HTR-8/SVneo (cell line): ENCODE data around the gene SAMD7.

Experiments
- DNase-seq: peaks from one replicate; pipeline ENCODE4 v3.0.0; 2011; ENCODE audit warnings: low spot score, mixed read lengths; ENCODE audit not compliant: insufficient read length
- FAIRE-seq: peaks from 2 replicates; lab custom pipeline; 2011; peaks lifted over from hg19 to GRCh38; lab: Jason Lieb, UNC

SAMD7 gene

DNA sequence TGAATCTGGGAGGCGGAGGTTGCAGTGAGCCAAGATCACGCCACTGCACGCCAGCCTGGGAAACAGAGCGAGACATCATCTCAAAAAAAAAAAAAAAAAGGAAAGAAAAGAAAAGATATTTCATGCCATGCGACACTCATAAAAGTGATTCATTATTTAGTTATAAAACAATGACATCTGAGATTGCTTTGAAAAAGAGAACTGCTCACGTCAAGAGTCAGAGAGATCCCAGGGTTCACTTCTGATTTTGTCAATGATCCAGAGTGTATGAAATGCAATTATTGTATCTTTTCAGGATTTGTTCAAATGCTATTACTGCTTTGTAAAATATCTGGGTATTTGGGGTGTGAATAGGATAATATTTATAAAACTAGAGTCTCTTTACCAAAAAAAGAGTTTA lies 6.0 kb upstream of the SAMD7 start:
- no peak for FAIRE-seq
- no peak for DNase-seq

DNA sequence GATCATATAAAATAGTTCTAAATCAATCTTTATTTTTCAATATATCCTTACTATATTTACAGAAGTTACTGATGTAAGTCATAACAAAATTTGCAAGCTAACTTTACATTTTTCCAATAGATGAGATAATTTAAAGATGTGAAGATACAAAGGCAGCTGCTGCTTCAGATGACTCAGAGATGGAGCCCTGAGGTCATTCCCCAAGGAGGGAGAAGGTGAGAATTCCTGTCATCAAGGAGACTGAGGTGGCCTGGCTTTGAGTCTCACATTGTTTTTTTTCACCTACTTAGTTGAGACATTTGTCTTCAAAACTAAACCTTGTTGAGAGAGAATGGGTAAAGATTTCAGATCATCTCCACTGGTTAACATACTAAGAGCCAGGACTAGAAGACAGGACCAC lies 3.9 kb upstream of the SAMD7 start:
- FAIRE-seq (no peak), DNase-seq (no peak)

DNA sequence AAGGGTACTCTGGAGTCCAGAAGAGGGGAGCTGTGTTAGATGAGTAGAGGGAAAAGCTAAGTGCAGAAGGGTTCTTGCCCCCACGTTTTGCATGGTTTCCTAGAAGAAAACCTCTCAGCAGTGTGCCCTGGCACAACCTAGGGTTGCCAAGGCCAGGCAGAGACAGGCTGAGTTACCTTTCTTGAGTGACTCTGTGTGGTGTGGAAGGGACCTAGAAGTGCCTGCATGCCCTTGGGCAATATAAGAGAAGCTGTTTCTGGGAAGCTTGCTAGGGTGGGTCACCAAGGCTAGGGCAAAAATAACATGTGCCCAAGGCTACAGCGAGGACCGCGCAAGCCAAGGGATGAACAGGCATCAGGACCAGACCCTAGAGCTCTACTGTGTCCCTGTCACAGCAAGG lies 3.4 kb upstream of the SAMD7 start:
- FAIRE-seq (no peak), DNase-seq (no peak)

DNA sequence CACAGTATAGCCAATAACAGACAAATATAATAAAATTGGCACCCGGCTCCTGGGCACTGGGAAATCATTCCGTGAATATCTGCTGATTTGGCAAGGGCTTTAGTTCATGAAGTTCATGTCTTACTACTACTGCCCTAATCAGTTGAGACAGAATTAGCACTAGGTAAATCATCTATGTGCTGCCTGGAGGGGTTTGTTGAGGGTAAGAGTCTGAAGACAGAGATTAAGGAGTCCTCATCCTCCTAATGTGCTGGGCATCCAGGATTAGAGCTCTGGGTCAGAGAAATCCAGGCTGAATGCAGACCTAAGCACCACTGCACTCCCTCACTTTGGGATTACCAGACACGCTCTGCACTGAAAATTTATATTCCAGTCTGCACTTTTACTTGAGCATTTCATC lies 2.0 kb downstream of the SAMD7 start:
- FAIRE-seq, result no peak
- no peak for DNase-seq

DNA sequence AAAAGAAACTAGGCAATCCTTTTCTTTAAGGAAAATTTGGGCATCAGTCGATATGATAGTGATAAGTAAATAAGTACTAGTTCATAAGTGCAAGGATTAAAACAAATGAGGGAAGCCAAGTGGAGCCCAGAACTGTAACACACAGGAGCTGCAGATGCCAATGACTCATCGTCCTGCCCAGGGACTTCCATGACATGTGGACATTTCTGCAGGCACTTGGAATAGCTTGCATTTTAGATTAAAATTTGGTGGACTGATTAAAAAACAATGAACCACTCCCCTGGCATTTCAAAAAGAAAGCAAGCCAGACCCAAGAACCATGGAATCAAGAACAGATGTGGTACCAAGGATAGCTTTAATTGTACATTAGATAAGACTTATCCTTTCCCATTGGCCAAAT lies 2.9 kb downstream of the SAMD7 start:
- FAIRE-seq, result no peak
- no peak for DNase-seq

DNA sequence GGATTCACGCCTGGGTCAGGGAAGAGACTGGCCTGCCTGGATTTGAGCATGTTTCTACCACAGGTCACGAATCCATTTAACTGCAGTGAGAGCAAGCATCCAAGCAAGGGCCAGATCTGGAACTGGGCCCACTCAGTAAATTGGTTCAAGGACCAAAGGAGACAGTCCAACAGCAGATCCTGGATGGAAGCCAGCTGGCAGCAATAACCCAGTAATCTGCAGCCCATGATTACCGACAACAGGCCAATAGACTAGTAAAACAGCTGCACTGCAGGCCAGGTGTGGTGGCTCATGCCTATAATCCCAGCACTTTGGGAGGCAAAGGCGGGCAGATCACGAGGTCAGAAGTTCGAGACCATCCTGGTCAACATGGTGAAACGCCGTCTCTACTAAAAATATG lies 11.8 kb downstream of the SAMD7 start:
- FAIRE-seq (no peak), DNase-seq (no peak)

DNA sequence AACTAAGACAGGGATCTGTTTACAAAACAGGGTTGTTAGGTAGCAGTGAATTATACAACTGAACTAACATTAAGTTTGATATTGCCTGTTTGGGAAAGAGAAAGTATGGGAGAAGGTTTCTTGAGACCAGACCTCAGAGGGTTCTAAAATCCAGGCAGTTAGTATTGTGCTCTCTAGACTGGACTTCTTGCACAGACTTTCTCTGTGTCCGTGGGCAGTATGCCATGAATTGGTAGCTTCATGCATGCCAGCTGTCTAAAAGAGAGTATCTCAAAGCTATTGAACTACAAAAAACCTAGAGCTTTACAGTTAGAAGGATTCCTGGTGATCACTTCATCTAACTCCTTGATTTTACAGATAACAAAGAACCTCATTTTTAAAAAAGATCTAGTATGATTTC lies 12.5 kb downstream of the SAMD7 start:
- FAIRE-seq, result no peak
- no peak for DNase-seq

DNA sequence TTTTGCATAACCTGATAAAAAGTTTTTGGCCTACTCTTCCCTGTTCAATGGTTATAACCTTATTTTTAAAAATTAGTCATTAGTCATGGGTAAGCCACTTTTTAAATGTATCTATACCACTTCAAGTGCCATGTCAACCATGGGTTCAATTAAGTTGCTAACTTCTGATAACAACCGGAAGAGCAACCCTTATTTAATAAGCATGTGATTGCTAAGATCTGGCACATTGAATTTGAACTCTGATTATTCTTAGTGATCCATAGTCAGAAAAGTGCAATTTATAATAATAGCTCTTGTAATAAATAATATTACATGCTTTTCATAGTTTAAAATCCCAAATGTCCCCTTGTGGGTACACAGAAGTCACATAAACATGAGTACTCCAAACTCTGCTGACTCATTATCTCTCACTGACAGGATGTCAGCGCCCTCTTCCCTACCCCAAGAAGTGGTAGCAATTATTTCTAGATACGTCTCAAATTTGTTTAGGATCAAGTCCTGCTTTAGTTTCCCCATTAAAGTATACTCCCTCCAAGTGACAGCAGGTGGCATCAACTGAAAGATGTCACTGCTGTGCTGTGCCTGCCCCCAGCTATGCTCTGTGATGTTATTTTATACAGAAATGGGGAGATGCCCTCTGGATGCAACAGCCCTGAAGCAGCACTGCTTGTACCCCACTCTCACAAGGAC lies 18.6 kb downstream of the SAMD7 start:
- DNase-seq, result no peak
- FAIRE-seq, result no peak

DNA sequence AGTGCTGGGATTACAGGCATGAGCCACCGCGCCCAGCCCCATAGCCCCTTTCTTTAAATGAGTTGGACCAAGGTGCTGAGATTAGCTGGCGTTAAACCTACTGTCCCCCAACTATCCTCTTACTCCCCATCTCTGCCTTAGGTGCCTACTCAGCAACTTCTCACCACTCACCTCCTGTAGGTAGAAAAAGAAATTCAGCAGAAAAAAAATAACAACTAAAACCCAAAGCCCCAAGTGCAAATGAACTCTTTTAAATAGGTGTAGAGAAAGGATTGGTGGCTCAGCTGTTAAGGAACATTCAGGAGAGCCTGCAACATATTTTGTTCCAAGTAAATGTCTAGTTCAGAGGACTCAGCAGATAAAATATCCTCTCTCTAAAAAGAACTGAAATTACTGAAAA lies 19.5 kb downstream of the SAMD7 start:
- DNase-seq (no peak), FAIRE-seq (no peak)

DNA sequence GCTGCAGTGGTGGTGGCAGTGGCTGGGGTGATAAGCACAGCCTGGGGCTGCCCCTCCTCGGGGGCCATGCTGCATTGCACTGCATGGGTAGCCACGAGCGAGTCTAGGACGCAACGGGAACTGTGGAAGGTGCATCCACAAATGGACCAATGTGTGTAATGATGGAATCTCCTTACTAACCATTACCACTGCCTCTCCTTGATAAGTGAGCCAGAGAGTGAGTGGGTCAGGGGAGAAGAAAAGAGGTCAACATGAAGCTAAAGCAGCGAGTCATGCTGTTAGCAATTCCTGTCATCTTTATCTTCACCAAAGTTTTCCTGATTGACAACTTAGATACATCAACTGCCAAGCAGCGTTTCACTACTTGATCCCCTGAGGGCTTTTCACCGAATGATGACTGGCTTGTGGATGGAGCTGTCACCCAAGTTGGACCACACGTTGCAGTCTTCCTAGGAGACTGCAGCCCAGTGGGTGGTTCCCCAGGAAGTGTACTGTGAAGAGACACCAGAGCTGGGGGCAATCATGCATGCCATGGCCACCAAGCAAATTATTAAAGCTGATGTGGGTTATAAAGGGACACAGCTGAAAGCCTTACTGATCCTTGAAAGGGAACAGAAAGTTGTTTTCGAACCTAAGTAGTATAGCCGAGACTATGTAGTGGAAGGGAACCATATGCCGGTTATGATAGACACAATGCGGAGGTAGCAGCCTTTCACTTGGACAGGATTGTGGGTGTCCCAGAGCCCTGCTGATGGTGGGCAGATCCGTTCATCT lies 20.6 kb downstream of the SAMD7 start:
- DNase-seq, result no peak
- no peak for FAIRE-seq

DNA sequence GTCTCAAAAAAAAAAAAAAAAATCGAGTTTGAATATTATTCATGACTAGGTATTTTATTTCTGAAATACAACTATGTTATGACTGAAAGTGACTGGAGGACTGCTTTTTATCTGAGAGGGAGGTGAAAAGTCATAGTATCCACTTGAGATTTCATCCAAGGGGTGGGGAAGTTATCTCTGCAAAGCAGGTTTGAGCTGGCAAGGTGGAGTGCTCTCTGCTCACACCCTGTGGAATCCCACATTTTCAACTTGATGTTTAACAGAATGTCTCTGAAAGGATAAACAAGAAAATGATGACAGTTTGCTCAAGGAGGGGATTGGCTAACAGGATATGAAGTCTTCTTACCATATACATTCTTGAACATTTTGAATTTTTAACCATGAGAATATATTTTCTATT lies 27.9 kb downstream of the SAMD7 start:
- FAIRE-seq (no peak), DNase-seq (no peak)

DNA sequence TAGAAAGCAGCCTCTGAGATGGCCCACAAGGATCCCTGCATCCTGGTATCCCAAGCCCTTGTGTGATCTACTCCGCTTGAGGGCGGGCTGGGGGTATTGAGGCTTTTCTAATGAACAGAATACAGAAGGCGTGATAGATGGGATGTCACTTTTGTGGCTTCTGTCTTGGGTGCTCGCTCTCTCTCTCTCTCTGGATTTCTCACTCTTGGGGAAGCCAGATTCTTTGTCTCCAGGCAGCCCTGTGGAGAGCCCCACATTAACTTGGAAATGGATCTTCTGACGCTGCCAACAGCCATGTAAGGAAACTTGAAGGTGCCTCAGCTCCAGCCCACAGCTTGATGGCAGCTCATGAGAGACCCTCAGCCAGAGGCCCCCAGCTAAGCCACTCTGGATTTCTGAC lies 28.4 kb downstream of the SAMD7 start:
- no peak for FAIRE-seq
- DNase-seq, result no peak

DNA sequence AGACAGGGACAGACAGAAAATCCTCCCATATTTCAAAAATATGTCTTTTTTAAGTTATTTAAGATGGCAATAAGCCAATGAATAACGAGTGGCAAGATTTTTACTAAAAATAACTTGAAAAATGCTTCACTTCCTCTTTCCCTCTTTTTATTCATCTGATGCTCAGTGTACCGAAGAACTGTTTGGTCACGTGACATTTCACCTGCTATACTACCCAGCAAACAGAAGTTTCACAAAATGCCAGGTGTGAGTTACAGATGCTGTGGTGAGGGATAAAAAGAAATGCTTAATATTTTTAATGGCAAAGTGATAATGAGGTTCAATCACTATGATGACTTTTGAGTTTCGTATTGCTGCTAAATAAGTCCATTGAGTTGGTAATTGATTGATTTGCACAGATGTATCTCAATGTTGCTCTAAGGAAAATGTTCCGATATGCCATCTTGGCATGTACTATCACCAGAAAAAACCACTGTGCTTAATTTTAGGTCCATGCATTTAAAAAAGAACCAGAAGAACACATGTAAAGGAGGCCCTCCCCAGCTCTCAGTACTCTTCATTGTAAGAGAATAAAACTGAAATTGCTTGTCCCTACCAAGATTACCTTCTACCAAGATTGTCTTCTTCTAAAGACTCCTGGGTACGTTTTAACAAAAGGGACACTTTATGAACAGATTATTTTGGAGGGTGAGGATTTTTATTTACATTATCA lies 29.3 kb downstream of the SAMD7 start:
- FAIRE-seq (no peak), DNase-seq (no peak)

DNA sequence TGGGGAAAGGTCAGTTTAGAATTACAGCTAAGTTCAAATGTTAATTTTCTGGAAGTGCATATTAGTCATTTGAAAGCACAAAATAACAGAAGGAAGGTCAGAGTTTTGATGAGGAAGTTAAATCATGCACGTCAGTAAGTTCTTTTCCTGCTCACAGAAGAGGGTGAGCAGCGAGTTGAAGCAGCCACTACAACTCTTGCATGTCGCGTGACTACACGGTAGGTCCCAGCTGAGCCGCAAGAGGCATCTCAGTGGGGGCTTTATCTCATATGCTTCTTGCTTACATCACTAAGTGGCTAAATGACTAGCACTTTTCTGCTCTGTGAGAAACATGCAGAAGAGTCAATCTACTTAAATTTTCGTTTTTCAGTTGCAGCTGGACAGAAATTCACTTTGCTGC lies 33.9 kb downstream of the SAMD7 start:
- DNase-seq (no peak), FAIRE-seq (no peak)

DNA sequence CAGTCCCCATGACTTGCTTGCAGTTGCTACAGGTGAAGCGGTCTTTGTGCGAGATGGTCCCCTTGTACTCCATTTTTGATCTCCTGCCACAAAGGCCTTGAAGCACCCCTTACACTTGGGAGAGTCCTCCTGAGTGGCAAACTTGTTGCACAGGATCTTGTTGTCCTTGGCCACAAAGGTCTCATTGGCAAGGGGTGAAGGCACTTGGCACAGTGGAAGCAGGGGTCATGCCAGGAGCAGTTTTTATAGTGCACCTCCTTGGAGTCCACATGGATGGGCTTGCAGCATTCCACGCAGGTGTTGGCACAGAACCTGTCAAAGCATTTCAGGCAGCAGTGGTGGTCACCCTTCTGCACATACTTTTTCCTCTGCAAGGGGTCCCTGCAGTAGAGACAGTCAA lies 35.0 kb downstream of the SAMD7 start:
- FAIRE-seq (no peak), DNase-seq (no peak)

DNA sequence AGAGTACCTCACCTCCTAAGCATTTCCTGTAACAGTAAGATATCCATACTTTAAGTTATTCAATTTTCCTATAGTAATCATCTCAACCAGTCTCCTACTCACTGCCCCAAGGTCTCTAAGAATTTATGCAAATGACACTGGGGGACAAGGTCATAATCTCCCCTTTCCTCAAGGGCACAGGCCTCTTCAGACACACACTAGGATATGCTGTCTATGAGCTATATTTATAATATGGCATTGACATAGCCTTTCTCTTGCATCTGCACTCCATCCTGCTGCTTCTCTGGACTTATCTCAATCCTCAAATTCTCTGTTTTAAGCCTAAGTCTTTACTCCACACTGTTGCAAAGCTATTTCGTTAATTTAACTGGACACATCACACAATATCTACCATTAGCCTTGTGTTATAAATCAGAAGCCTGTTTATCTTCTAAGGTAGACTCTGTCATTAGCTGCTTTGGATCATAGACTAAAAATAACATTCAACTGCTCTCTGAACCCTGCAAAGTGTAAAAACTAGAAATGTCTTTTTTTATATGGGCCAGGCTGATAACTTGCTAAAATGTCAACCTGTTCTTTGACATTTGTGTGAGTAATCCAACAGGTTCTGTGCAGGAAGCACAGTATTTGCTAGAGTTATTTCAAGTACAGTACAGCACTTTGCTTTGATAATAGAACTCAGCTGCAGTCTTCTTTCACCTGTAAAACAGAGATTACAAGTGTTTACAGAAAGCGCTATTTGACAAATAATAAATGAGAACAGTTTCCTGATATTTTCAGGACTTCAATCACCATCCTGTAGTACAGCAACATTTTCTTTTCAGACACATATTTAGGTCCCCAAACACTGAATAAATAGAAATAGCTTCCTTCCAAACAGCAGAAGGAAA lies 37.4 kb downstream of the SAMD7 start:
- DNase-seq, result no peak
- no peak for FAIRE-seq

DNA sequence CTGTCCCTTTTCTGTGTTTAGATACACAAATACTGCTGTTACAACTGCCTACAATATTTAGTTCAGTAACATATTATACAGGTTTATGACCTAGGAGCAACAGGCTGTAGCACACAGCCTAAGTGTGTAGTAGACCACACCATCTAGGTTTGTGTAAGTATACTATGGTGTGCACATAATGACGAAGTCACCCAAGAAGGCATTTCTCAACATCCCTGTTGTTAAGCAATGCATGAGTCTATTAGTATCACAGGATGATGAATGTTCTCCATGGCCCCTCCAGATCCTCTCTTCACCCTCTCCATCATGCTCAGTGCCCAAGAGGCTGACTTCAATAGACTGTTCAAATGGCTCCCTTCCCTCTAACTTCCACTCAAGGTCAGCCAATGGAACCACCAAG lies 40.7 kb downstream of the SAMD7 start:
- DNase-seq, result no peak
- no peak for FAIRE-seq

DNA sequence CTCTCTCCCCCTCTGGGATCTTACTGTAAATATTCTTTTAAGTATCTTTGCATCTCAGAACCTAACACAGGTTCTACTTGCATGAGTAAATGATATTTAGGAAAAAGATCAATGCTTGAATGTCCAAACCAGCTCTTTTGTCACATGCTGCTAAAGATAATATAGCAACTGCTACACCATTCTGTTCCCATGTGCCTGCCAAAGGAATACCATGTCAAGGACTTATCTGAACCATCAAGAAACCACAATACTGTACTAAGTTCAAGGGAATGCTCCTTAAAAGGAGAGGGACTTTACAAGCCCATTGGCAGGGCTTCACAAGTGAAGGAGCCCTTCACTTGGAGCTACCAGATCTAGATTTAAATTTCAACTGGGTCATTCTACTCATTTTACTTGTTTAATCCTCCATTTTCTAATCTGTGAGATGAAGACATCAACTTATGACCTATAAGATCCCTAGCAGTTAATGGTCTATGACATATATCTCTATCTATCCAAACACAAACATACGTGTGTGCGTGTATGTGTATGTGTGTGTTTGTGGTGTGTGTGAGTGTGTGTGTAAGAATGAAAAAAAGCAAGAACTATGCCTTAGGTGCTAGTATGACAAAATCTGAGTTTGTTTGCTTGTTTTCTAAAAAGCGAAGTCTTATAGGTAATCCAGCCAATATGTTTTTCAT lies 42.2 kb downstream of the SAMD7 start:
- no peak for FAIRE-seq
- DNase-seq, result no peak

DNA sequence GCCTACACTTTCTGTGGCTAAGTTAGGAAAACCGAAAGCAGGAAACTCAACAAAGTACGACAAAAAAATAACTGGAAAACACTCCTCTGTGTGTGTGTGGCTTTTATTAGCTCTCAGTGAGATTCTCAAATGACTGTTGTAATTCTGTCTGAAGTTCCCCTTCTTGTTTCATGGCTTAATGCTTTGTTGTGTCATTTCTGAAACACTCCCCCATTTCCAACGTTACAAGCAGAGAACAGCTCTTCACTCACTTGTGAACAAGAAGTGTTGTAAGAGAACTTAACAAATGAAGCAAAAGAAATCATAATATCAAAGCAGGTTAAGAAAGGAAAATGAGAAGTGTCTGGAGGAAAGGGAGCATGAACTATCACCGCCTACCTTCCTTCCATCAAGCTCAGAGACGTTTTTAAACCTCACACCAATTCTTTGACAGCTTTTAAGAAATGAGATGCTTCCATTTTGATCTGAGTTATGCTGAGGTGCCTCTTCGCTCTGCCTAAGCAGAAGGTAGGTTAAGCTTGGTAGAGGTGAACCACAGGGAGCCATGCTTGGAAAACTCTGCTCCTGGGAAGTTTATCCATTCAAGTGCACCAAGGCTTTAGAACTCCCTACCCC lies 42.9 kb downstream of the SAMD7 start:
- DNase-seq (no peak), FAIRE-seq (no peak)

DNA sequence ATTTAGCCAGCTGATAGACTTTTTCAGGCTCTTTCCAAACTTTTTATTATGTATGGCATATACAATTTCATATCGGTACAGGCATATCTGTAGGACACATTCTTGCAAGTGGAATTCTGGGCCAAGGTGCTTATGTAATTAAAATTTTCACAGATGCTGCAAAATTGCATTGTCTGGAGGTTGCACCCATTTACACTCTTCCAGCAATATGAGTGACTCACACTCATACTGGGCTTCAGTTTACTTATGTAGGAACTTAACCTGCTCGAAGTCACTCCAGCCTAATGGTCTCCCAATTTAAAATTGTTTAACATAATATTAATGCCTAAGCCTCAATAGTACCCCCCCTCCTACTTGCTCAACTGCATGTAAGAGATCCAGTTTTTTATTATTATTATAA lies 44.0 kb downstream of the SAMD7 start:
- FAIRE-seq, result no peak
- no peak for DNase-seq
